ENCODE data around the gene MSMP. TPM values are rescaled to one million over a fixed set of nuclear protein-coding genes. Genes with fewer than 3 reads are reported as not detected.

The MSMP gene
- total RNA-seq (ENCODE audit: low replicate concordance), result not detected in 2 replicates

- DNase-seq (ENCODE audit: low read depth), result no peak
- no peak for TF ChIP-seq CTCF (IDR thresholded peaks at IDR 0.05; ENCODE audit: insufficient read depth, low read length)
These were observed at the start of gene MSMP for GRCh38 chr9:35754264-35754663. Gene MSMP, minus strand, starts transcription at chr9:35754276. Its CDS starts 147 bp downstream, at chr9:35754129.

GRCh38 chr9:35801328-35802128 lies 47.5 kb upstream of the MSMP start:
- no peak for TF ChIP-seq CTCF (IDR thresholded peaks at IDR 0.05; ENCODE audit: insufficient read depth, low read length)
- DNase-seq (ENCODE audit: low read depth), result no peak

More at GRCh38 chr9:35754264-35754663, at the start of gene MSMP:
- no peak within 1 kb of the TSS for H3K4me3 ChIP-seq (ENCODE audit: low read depth, low read length)

GRCh38 chr9:35800530-35800929 lies 46.5 kb upstream of the MSMP start:
- DNase-seq (ENCODE audit: low read depth), result no peak
- TF ChIP-seq CTCF (IDR thresholded peaks at IDR 0.05; ENCODE audit: insufficient read depth, low read length), result no peak
- H3K4me3 ChIP-seq (ENCODE audit: low read depth, low read length), result no peak overlapping the region

More at GRCh38 chr9:35801328-35802128, 47.5 kb upstream of the MSMP start:
- H3K4me3 ChIP-seq (ENCODE audit: low read depth, low read length), result no peak overlapping the region

- no peak overlapping the region for H3K4me3 ChIP-seq (ENCODE audit: low read depth, low read length)
- no peak for TF ChIP-seq CTCF (IDR thresholded peaks at IDR 0.05; ENCODE audit: insufficient read depth, low read length)
- DNase-seq (ENCODE audit: low read depth), result no peak
These were observed 44.7 kb upstream of the MSMP start for GRCh38 chr9:35798658-35799374.

GRCh38 chr9:35797311-35798109 lies 43.4 kb upstream of the MSMP start:
- TF ChIP-seq CTCF (IDR thresholded peaks at IDR 0.05; ENCODE audit: insufficient read depth, low read length), result no peak
- DNase-seq (ENCODE audit: low read depth), result peak; percentile 34
- H3K4me3 ChIP-seq (ENCODE audit: low read depth, low read length), result no peak overlapping the region

GRCh38 chr9:35795695-35796094 lies 41.6 kb upstream of the MSMP start:
- H3K4me3 ChIP-seq (ENCODE audit: low read depth, low read length), result no peak overlapping the region
- TF ChIP-seq CTCF (IDR thresholded peaks at IDR 0.05; ENCODE audit: insufficient read depth, low read length), result no peak
- DNase-seq (ENCODE audit: low read depth), result no peak

All from fibroblast of the aortic adventitia (primary cell).